GM18517 (cell line): ENCODE results near the gene MNAT1.

Experiments used
- ATAC-seq: cut with Tn5 transposase; IDR thresholded peaks from one replicate; pipeline ENCODE4 v1.9.1; 2021; ENCODE audit warnings: mild to moderate bottlenecking, moderate library complexity; ENCODE audit not compliant: unreplicated experiment

Gene MNAT1

GRCh38 chr14:61003571-61003970, 269.0 kb downstream of the MNAT1 start:
- ATAC-seq, result no peak

DNA sequence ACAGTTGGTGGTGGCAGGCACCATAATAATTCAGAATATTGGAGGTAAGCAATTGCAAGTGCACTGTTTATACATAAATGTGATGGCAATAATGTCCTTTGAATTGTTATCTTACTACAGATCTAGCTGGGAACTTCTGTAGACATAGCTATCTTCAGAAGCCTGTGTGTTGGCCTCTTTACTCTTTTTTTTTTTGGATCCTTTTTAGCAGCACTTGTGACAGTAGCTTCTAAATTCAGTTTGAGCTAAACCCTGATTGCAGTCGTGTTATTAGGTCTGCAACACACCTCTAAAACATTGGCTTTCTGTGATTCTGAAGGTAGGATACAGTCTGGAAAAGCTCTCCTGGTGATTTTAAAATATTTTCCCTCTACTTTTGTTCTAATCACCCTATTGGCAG, 285.0 kb downstream of the MNAT1 start:
- ATAC-seq, result no peak
